GM18499 (cell line): ENCODE results near the gene DAPK1.
"Not testable (repeated sequence)": the region's sequence is repeated elsewhere in the genome, so short reads cannot be mapped to it uniquely, and the experiment has no call there.

ENCODE experiments used
- ATAC-seq: cut with Tn5 transposase; IDR thresholded peaks from one replicate; pipeline ENCODE4 v1.9.1; 2021; ENCODE audit warnings: moderate number of reproducible peaks; ENCODE audit not compliant: insufficient read depth, unreplicated experiment

The DAPK1 gene

GRCh38 chr9:87497080-87497603, 525 bp upstream of the DAPK1 start:
- ATAC-seq, result no peak

GRCh38 chr9:87498046-87498810, 561 bp downstream of the DAPK1 start:
- no peak for ATAC-seq

- no peak for ATAC-seq
These were observed 1.2 kb downstream of the DAPK1 start for GRCh38 chr9:87498811-87499360.

GRCh38 chr9:87499424-87500017, 1.9 kb downstream of the DAPK1 start:
- ATAC-seq, result no peak

GRCh38 chr9:87500491-87501270, 3.0 kb downstream of the DAPK1 start:
- no peak for ATAC-seq

GRCh38 chr9:87501271-87501656, 3.6 kb downstream of the DAPK1 start:
- not testable (repeated sequence) for ATAC-seq

- no peak for ATAC-seq
These were observed 4.1 kb downstream of the DAPK1 start for GRCh38 chr9:87501806-87502205.

GRCh38 chr9:87502391-87503221, 4.9 kb downstream of the DAPK1 start:
- ATAC-seq, result no peak

GRCh38 chr9:87503430-87503829, 5.8 kb downstream of the DAPK1 start:
- ATAC-seq, result no peak

- ATAC-seq, result no peak
These were observed 6.3 kb downstream of the DAPK1 start for GRCh38 chr9:87503927-87504326.

- ATAC-seq, result no peak
These were observed 7.3 kb downstream of the DAPK1 start for GRCh38 chr9:87504938-87505337.

- ATAC-seq, result no peak
These were observed 8.4 kb downstream of the DAPK1 start for GRCh38 chr9:87505869-87506678.

GRCh38 chr9:87507576-87507975, 9.9 kb downstream of the DAPK1 start:
- no peak for ATAC-seq

- ATAC-seq, result no peak
These were observed 12.6 kb downstream of the DAPK1 start for GRCh38 chr9:87510252-87510683.

GRCh38 chr9:87512311-87512710, 14.6 kb downstream of the DAPK1 start:
- no peak for ATAC-seq

- ATAC-seq, result no peak
These were observed 15.5 kb downstream of the DAPK1 start for GRCh38 chr9:87513161-87513560.

GRCh38 chr9:87513880-87514535, 16.3 kb downstream of the DAPK1 start:
- no peak for ATAC-seq

GRCh38 chr9:87515006-87515405, 17.3 kb downstream of the DAPK1 start:
- ATAC-seq, result no peak
